H9 (cell line): ENCODE data around the gene RASAL1. TPM values are rescaled to one million over a fixed set of nuclear protein-coding genes. Genes with fewer than 3 reads are reported as not detected.

Experiments
- DNase-seq: peaks from one replicate; pipeline ENCODE4 v3.0.0-alpha.2; 2017
- H2AFZ ChIP-seq: one replicate; pipeline ENCODE4 v1.6.1; 2013; ENCODE audit warnings: mild to moderate bottlenecking, low read length, control low read depth, moderate library complexity
- H2AK5ac ChIP-seq: 2 replicates; pipeline ENCODE4 v1.6.1; 2013; ENCODE audit warnings: low read length, control low read depth, mixed read lengths; ENCODE audit not compliant: insufficient read length
- H2BK120ac ChIP-seq: one replicate; pipeline ENCODE4 v1.6.1; 2013; ENCODE audit warnings: low read depth, mild to moderate bottlenecking, low read length, control low read depth, inconsistent platforms; ENCODE audit not compliant: poor library complexity, severe bottlenecking
- H2BK12ac ChIP-seq: 2 replicates; pipeline ENCODE4 v1.6.1; 2013; ENCODE audit warnings: low read length, control low read depth, mixed read lengths, low read depth; ENCODE audit not compliant: insufficient read length
- H2BK15ac ChIP-seq: 2 replicates; pipeline ENCODE4 v1.6.1; 2013; ENCODE audit warnings: low read depth, low read length, control low read depth
- H2BK20ac ChIP-seq: one replicate; pipeline ENCODE4 v1.6.1; 2013; ENCODE audit warnings: low read depth, mild to moderate bottlenecking, low read length, control low read depth, inconsistent platforms; ENCODE audit not compliant: poor library complexity, severe bottlenecking
- H2BK5ac ChIP-seq: 2 replicates; pipeline ENCODE4 v1.6.1; 2013; ENCODE audit warnings: low read length, control low read depth, mixed read lengths; ENCODE audit not compliant: insufficient read length
- H3K14ac ChIP-seq: 2 replicates; pipeline ENCODE4 v1.6.1; 2013; ENCODE audit warnings: low read length, control low read depth; ENCODE audit not compliant: insufficient read depth
- H3K18ac ChIP-seq: 2 replicates; pipeline ENCODE4 v1.6.1; 2013; ENCODE audit warnings: low read depth, mild to moderate bottlenecking, mixed read lengths, low read length, control low read depth; ENCODE audit not compliant: insufficient read length
- H3K23ac ChIP-seq: 2 replicates; pipeline ENCODE4 v1.6.1; 2013; ENCODE audit warnings: low read length, control low read depth, mixed read lengths, low read depth; ENCODE audit not compliant: insufficient read length
- H3K23me2 ChIP-seq: 2 replicates; pipeline ENCODE4 v1.6.1; 2013; ENCODE audit warnings: low read depth, mild to moderate bottlenecking, mixed read lengths, low read length, control low read depth; ENCODE audit not compliant: insufficient read length, poor library complexity, severe bottlenecking
- H3K27ac ChIP-seq: 2 replicates; pipeline ENCODE4 v1.5.1; 2013; ENCODE audit warnings: low read length, control low read depth, mixed read lengths, low read depth; ENCODE audit not compliant: insufficient read length
- H3K27me3 ChIP-seq: 2 replicates; pipeline ENCODE4 v1.6.1; 2013; ENCODE audit warnings: low read length, control low read depth, inconsistent platforms; ENCODE audit not compliant: insufficient read depth
- H3K4ac ChIP-seq: 2 replicates; pipeline ENCODE4 v1.6.1; 2013; ENCODE audit warnings: low read depth, mild to moderate bottlenecking, control low read depth, inconsistent platforms, low read length, moderate library complexity
- H3K4me1 ChIP-seq: 2 replicates; pipeline ENCODE4 v1.6.1; 2013; ENCODE audit warnings: low read length, control low read depth, inconsistent platforms; ENCODE audit not compliant: insufficient read depth
- H3K4me2 ChIP-seq: 2 replicates; pipeline ENCODE4 v1.6.1; 2013; ENCODE audit warnings: low read length, control low read depth, mixed read lengths; ENCODE audit not compliant: insufficient read length, insufficient read depth
- H3K56ac ChIP-seq: 2 replicates; pipeline ENCODE4 v1.6.1; 2013; ENCODE audit warnings: low read depth, mild to moderate bottlenecking, mixed read lengths, low read length, control low read depth; ENCODE audit not compliant: insufficient read length
- H3K79me1 ChIP-seq: 2 replicates; pipeline ENCODE4 v1.6.1; 2013; ENCODE audit warnings: low read depth, mild to moderate bottlenecking, moderate library complexity, low read length, control low read depth, inconsistent platforms; ENCODE audit not compliant: insufficient read depth, poor library complexity, severe bottlenecking
- H3K79me2 ChIP-seq: 2 replicates; pipeline ENCODE4 v1.6.1; 2013; ENCODE audit warnings: low read length, control low read depth, inconsistent platforms; ENCODE audit not compliant: insufficient read depth
- H3K9ac ChIP-seq: 2 replicates; pipeline ENCODE4 v1.6.1; 2013; ENCODE audit warnings: low read length, control low read depth, mixed read lengths; ENCODE audit not compliant: insufficient read length; ENCODE audit errors: extremely low read depth
- H3K9me3 ChIP-seq: one replicate; pipeline ENCODE4 v1.6.1; 2013; ENCODE audit warnings: low read depth, low read length, inconsistent platforms; ENCODE audit not compliant: control insufficient read depth
- H3T11ph ChIP-seq: one replicate; pipeline ENCODE4 v1.6.1; 2013; ENCODE audit warnings: mild to moderate bottlenecking, low read length, control low read depth, inconsistent platforms
- H4K20me1 ChIP-seq: one replicate; pipeline ENCODE4 v1.6.1; 2013; ENCODE audit not compliant: control insufficient read depth, insufficient read length, insufficient read depth
- H4K5ac ChIP-seq: 2 replicates; pipeline ENCODE4 v1.6.1; 2013; ENCODE audit warnings: low read depth, mild to moderate bottlenecking, mixed read lengths, low read length, control low read depth; ENCODE audit not compliant: insufficient read length
- H4K8ac ChIP-seq: replicated peaks from 2 replicates; pipeline ENCODE4 v1.6.1; 2013; ENCODE audit warnings: low read length, control low read depth, mixed read lengths, low read depth; ENCODE audit not compliant: insufficient read length
- H4K91ac ChIP-seq: 2 replicates; pipeline ENCODE4 v1.6.1; 2013; ENCODE audit warnings: low read depth, mild to moderate bottlenecking, moderate library complexity, mixed read lengths, low read length, control low read depth; ENCODE audit not compliant: insufficient read length
- H3K27ac Mint-ChIP-seq, 3 experiments: 2 replicates in 2 of 3; 3 replicates in 1 of 3; pipeline ENCODE4 v1.8.0; 2020 to 2021; ENCODE audit warnings: mixed read lengths in 3 of 3, mild to moderate bottlenecking in 1 of 3, moderate library complexity in 1 of 3
- H3K27me3 Mint-ChIP-seq: 2 replicates; pipeline ENCODE4 v1.8.0; 2021; ENCODE audit warnings: low read depth, mild to moderate bottlenecking, moderate library complexity, mixed read lengths
- H3K36me3 Mint-ChIP-seq, 3 experiments: 2 replicates in 2 of 3; 3 replicates in 1 of 3; pipeline ENCODE4 v1.8.0; 2020 to 2021; ENCODE audit warnings: low read depth in 3 of 3, mixed read lengths in 3 of 3; ENCODE audit not compliant: insufficient read depth in 1 of 3
- H3K4me1 Mint-ChIP-seq, 2 experiments: 2 replicates each; pipeline ENCODE4 v1.8.0; 2020; ENCODE audit warnings: mixed read lengths in 2 of 2
- H3K4me3 Mint-ChIP-seq, 2 experiments: 2 replicates in 1 of 2; 3 replicates in 1 of 2; pipeline ENCODE4 v1.8.0; 2020 to 2021; ENCODE audit warnings: mild to moderate bottlenecking in 2 of 2, mixed read lengths in 2 of 2, moderate library complexity in 1 of 2
- H3K9me3 Mint-ChIP-seq, 2 experiments: 2 replicates in 1 of 2; 3 replicates in 1 of 2; pipeline ENCODE4 v1.8.0; 2020; ENCODE audit warnings: mild to moderate bottlenecking in 2 of 2, mixed read lengths in 2 of 2, moderate library complexity in 1 of 2
- CTCF ChIP-seq: fragments of 200-600 bp; sonication (generic); conservative IDR thresholded peaks from 3 replicates; pipeline ENCODE4 v1.8.0; 2021; ENCODE audit warnings: antibody characterized with exemption, mild to moderate bottlenecking
- WGBS: extraction: QIAGEN DNeasy Blood & Tissue Kit; methylation state at CpG from one replicate; pipeline ENCODE4 v1.1.7; 2013; ENCODE audit warnings: missing lambda C conversion rate, low lambda C conversion rate, mixed read lengths; ENCODE audit not compliant: insufficient read length; ENCODE audit errors: extremely low coverage; 5-methylcytosine and 5-hydroxymethylcytosine counted together
- total RNA-seq: library from RNA; stranded (reverse); gene quantifications from 2 replicates; pipeline ENCODE4 v1.2.1, GENCODE V29; 2021

RASAL1 gene
- total RNA-seq, 1 experiment from 2014 or later: 2.3 TPM

DNA sequence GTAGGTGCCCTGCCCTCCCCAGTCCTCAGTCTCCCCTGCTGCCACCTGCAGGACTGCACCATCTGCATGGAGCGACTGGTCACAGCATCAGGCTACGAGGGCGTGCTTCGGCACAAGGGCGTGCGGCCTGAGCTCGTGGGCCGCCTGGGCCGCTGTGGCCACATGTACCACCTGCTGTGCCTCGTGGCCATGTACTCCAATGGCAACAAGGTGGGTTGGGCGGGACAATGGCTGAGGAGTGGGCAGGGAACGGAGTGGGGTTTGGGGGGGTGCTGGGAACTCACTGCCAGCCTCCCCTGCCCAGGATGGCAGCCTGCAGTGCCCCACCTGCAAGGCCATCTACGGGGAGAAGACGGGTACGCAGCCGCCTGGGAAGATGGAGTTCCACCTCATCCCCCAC lies 40.8 kb downstream of the RASAL1 start:
- H3K9me3 Mint-ChIP-seq: no peaks in the 10 kb centered on the region; a peak in 1 of 5 replicates
- peaks cover 23% of the 10 kb centered on the region for H3K27me3 Mint-ChIP-seq
- WGBS: no CpG with 5 or more reads among the region's 16 CpGs

More for the DNA sequence above, 40.8 kb downstream of the RASAL1 start:
- no peak overlapping the region for H3K18ac ChIP-seq
- H4K8ac ChIP-seq: no peak overlapping the region
- no peak for DNase-seq
- Mint-ChIP-seq H3K27ac (no peak overlapping the region), H3K4me1 (peaks cover 19 to 25% of the 10 kb centered on the region in 2 experiments), H3K4me3 (no peak overlapping the region), H3K36me3 (no peaks in the 10 kb centered on the region; a peak in 1 of 7 replicates)
- TF ChIP-seq CTCF: no peak
- H3K79me1 ChIP-seq: no peaks in the 10 kb centered on the region
- H3K56ac ChIP-seq: no peak overlapping the region
- H3K4me2 ChIP-seq: no peak overlapping the region
- no peak overlapping the region for H3T11ph ChIP-seq
- no peak overlapping the region for H2AK5ac ChIP-seq
- no peak overlapping the region for H2BK5ac ChIP-seq
- no peaks in the 10 kb centered on the region for H3K9me3 ChIP-seq
- H3K9ac ChIP-seq: no peak overlapping the region
- H3K4ac ChIP-seq: no peak overlapping the region
- no peak overlapping the region for H2AFZ ChIP-seq
- H2BK12ac ChIP-seq: no peak overlapping the region
- H3K23me2 ChIP-seq: no peaks in the 10 kb centered on the region
- no peaks in the 10 kb centered on the region for H3K79me2 ChIP-seq
- H3K23ac ChIP-seq: no peak overlapping the region
- H4K20me1 ChIP-seq: no peaks in the 10 kb centered on the region
- no peak overlapping the region for H2BK20ac ChIP-seq
- H4K91ac ChIP-seq: no peak overlapping the region
- H2BK15ac ChIP-seq: no peak overlapping the region
- H3K27ac ChIP-seq: no peak overlapping the region
- no peak overlapping the region for H3K14ac ChIP-seq
- no peak overlapping the region for H2BK120ac ChIP-seq
- no peak overlapping the region for H4K5ac ChIP-seq
- H3K27me3 ChIP-seq: no peaks in the 10 kb centered on the region
- no peaks in the 10 kb centered on the region for H3K4me1 ChIP-seq
